Measurements from ENCODE around the gene RNF26. TPM values are rescaled to one million over a fixed set of nuclear protein-coding genes. Genes with fewer than 3 reads are reported as not detected.

The RNF26 gene
- total and polyA plus RNA-seq, 4 donors: 8.2 to 25.4 (median 13.6) TPM

DNA sequence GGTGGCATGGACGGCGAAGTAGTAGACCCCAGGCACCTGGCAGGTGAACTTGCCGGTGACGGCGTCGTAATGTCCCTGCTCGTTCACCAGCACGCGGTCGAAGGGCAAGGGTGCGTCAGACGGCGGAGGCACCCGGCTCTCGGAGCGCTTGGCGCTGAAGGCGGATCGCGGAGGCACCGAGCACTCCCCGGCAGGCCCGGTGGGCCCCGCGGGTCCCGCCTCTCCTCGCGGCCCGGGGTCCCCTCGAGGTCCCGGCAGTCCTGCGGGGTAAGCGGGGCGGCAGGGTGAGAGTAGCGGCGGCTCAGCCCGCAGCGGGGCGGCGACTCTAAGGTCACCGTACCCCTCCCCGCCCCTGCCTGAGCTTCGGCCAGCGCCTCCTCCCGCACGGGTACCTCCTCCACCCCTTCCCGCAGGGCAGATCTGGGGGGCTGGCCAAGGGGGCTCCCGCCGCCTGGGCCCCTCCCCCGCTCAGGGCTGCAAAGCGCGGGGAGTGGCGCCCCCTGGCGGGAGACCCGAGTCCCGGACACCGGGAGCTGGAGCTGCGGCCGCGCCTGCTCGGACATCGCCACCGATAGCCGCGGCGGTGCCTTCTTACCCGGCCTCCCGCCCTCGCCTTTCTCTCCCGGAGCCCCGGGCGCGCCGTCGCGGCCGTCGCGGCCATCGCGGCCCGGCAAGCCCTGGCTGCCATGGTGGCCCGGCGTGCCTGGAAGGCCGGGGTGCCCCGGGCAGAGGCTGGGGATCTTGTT lies 5.4 kb downstream of the RNF26 start:
- no peaks in the 10 kb centered on the region for H3K9me3 ChIP-seq (ENCODE audit: control insufficient read depth in 4 of 4, insufficient read depth in 3 of 4, low read length in 3 of 4)
- peaks cover 0 to 55% (median 18%) of the 10 kb centered on the region in 5 donors for H3K4me1 ChIP-seq (ENCODE audit: control insufficient read depth in 5 of 5, insufficient read depth in 5 of 5, low read length in 5 of 5)
- peak overlapping the region; percentile 90 to 91 for H3K27ac ChIP-seq (ENCODE audit: low read depth in 1 of 2, low read length in 1 of 2)
- peak overlapping the region in 1 of 2 donors; percentile 25 for H3K9ac ChIP-seq (ENCODE audit: insufficient read depth in 1 of 2, low read length in 2 of 2)
- DNase-seq (peak; percentile 83 to 86 (median 86)), ATAC-seq (ENCODE audit: insufficient read depth, low FRiP score) (peak; percentile 77)
- peaks cover 0 to 7% (median 3%) of the 10 kb centered on the region in 4 donors for H3K36me3 ChIP-seq (ENCODE audit: control insufficient read depth in 4 of 4, insufficient read depth in 4 of 4, low read length in 4 of 4)
- 5% methylated on average over 61 to 86 of the region's 86 CpGs for WGBS, 2 donors
- TF ChIP-seq CTCF (IDR thresholded peaks at IDR 0.05; ENCODE audit: control extremely low read depth, extremely low read depth): peak; percentile 28
- peak overlapping the region; percentile 52 for H3K4me3 ChIP-seq
- no peaks in the 10 kb centered on the region for H3K27me3 ChIP-seq (ENCODE audit: control insufficient read depth in 3 of 3, insufficient read depth in 3 of 3, low read length in 2 of 3)

DNA sequence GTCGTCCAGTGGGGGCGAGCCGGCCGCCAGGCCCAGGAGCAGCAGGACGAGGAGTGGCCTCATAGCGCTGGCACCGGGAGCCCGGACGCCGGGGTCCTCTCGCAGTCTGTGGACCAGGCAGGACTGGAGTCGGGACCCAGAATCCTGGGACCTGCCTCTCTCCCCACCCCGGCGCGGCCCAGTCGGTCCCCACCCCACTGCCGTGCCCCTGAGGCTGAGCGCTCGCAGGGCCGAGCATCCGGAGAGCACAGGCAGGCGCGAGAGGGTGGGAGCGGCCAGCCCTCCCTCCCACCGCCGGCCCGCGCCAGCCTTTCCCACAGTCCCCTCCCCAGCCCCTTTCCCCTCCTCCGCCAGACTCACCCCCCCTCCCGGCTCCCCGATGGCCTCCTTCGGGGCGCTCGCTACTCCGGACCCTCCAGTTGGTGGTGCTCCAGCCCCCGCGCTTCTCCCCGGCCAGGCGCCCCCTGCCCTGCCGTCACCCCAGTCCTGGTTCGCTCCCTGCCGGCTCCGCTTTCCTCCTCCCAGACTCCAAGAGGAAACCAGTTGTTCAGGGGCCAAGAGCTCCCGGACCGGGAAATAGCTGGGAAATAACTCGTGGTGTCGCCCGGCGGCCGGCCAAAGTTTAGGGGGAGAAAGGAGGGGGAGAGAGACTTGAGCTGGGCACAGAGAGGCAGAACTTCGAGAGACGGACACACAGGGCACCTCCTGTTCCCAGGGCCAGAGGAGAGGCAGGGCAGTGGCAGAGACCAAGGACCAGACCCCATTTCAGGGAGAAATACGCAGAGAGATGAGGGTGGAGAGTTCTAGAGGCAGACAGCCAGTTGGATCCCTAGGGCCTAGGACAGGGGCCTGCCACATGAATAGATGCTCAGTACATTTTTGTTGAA lies 6.3 kb downstream of the RNF26 start, which contains the start of gene C1QTNF5:
C1QTNF5 (minus strand) TSS at position 549 of the 887 bp plus-strand sequence; CDS start at position 63, 486 bp downstream.
- WGBS, 2 donors: 4% methylated on average over 40 to 53 of the region's 53 CpGs
- peak; percentile 95 to 97 (median 97) for DNase-seq
- Histone ChIP-seq H3K9me3 (ENCODE audit: control insufficient read depth in 4 of 4, insufficient read depth in 3 of 4, low read length in 3 of 4) (no peaks in the 10 kb centered on the region), H3K4me3 (peak within 1 kb of the TSS; percentile 52), H3K4me1 (ENCODE audit: control insufficient read depth in 5 of 5, insufficient read depth in 5 of 5, low read length in 5 of 5) (peaks cover 0 to 47% (median 11%) of the 10 kb centered on the region in 5 donors), H3K9ac (ENCODE audit: insufficient read depth in 1 of 2, low read length in 2 of 2) (peak within 1 kb of the TSS; percentile 25 to 58), H3K27ac (ENCODE audit: low read depth in 1 of 2, low read length in 1 of 2) (peak within 1 kb of the TSS; percentile 90 to 91), H3K27me3 (ENCODE audit: control insufficient read depth in 3 of 3, insufficient read depth in 3 of 3, low read length in 2 of 3) (no peaks in the 10 kb centered on the region), H3K36me3 (ENCODE audit: control insufficient read depth in 4 of 4, insufficient read depth in 4 of 4, low read length in 4 of 4) (peaks cover 0 to 7% (median 3%) of the 10 kb centered on the region in 4 donors)
- TF ChIP-seq CTCF (IDR thresholded peaks at IDR 0.05; ENCODE audit: control extremely low read depth, extremely low read depth): no peak
- peak; percentile 23 for ATAC-seq (ENCODE audit: insufficient read depth, low FRiP score)

DNA sequence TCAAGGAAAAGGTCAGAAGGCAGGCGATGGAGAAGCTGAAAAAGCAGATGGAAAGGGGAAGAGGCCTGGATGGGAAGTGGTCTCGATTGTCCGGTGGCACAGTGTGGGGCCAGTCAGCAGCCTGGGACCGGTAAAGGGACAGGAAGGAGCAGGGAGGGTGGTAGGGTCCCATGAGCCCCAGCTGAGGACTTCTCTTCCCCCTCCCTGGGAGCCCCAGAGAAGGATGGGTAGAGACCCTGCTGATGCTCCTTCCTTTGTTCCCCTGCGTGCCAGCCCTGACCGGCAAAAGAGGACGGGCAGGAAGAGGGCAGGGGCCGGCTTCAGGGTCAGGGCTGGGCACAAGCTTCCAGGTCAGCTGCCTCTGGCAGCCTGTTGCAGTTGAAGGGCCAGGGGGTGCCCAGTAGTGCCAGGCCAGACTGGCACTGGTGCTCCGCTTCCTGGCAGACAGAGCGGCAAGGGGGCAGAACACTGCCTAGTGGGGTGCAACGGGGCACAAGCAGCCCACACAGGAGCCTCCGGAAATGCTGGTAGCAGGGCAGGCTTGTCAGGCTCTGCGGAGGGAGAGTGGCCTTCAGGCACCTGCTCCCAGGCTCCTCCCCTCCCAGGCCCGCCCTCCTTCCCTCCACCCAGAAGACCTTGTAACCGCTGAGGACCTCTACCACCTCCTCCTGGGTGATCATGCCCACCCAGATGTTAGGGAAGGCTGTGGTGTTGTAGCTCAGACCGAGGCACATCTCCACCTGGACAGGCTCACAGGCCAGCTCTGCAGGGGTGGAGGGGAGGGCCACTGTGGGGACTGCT lies 7.1 kb downstream of the RNF26 start:
- Histone ChIP-seq H3K4me3 (no peak overlapping the region), H3K36me3 (ENCODE audit: control insufficient read depth in 4 of 4, insufficient read depth in 4 of 4, low read length in 4 of 4) (peaks cover 0 to 3% (median 1%) of the 10 kb centered on the region in 4 donors), H3K9ac (ENCODE audit: insufficient read depth in 1 of 2, low read length in 2 of 2) (peak overlapping the region in 1 of 2 donors; percentile 58), H3K4me1 (ENCODE audit: control insufficient read depth in 5 of 5, insufficient read depth in 5 of 5, low read length in 5 of 5) (peaks cover 0 to 42% (median 8%) of the 10 kb centered on the region in 5 donors), H3K9me3 (ENCODE audit: control insufficient read depth in 4 of 4, insufficient read depth in 3 of 4, low read length in 3 of 4) (no peaks in the 10 kb centered on the region), H3K27ac (ENCODE audit: low read depth in 1 of 2, low read length in 1 of 2) (peak overlapping the region; percentile 9 to 90), H3K27me3 (ENCODE audit: control insufficient read depth in 3 of 3, insufficient read depth in 3 of 3, low read length in 2 of 3) (no peaks in the 10 kb centered on the region)
- ATAC-seq (ENCODE audit: insufficient read depth, low FRiP score): no peak
- WGBS, 2 donors: 15 to 28% methylated on average over 15 to 16 of the region's 16 CpGs
- no peak for DNase-seq
- TF ChIP-seq CTCF (IDR thresholded peaks at IDR 0.05; ENCODE audit: control extremely low read depth, extremely low read depth): no peak
